DMS 273 (cell line): ENCODE measurements around the gene THOC2.
"Not testable (repeated sequence)": the region's sequence is repeated elsewhere in the genome, so short reads cannot be mapped to it uniquely, and the experiment has no call there.

Experiments
- DNase-seq: peaks from one replicate; lab custom pipeline; 2025; ENCODE audit not compliant: unreplicated experiment; lab: John Stamatoyannopoulos, UW

The THOC2 gene

GRCh38 chrX:123732670-123733363 is at the start of gene THOC2:
Gene THOC2 (minus strand): TSS chrX:123733052. CDS start chrX:123733022, 30 bp downstream.
- peak; percentile 95 for DNase-seq

DNA sequence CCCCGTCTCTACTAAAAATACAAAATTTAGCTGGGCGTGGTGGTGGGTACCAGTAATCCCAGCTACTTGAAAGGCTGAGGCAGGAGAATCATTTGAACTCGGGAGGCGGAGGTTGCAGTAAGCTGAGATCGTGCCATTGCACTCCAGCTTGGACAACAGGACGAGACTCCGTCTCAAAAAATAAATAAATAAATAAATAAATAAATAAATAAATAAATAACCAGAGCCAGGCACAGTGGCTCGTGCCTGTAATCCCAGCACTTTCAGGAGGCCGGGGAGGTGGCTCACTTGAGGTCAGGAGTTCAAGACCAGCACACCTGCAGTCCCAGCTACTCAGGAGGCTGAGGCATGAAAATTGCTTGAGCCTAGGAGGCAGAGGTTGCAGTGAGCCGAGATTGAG is 48.9 kb upstream of the THOC2 start:
- not testable (repeated sequence) for DNase-seq

- no peak for DNase-seq
Observed at GRCh38 chrX:123779908-123780396, 47.1 kb upstream of the THOC2 start.

- no peak for DNase-seq
Observed at GRCh38 chrX:123773258-123773988, 40.6 kb upstream of the THOC2 start.

DNA sequence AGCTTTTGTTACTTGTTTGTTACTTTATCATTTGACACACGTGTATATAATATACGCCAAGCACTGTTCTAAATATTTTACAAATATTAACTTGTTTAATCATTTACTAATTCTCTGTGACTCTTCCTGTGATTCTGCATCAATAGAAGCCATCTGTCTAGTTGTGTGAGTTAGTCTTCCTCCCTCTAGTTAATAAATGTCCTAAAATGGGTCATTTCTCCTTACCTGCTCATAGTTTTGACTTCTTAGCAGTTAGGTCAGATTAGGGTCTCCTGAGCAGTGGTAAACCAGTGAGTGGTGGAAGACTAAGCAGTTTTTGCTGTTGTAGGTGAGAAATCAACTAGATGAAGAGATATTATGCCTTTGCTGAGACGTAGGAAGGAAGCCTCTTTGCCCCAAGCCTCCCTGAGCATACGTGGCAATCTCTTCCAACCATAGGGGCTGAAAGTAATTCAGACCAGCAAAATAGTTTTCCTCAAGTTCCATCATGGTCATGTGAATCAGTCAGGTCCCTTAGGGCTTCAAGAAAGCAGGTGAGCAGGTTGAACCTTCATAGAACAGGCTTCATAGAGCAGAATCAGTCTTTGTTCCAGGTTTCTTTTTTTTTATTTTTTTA is 38.7 kb upstream of the THOC2 start:
- DNase-seq, result no peak

- DNase-seq, result peak; percentile 96
Observed at GRCh38 chrX:123764967-123765871, 32.4 kb upstream of the THOC2 start.

DNA sequence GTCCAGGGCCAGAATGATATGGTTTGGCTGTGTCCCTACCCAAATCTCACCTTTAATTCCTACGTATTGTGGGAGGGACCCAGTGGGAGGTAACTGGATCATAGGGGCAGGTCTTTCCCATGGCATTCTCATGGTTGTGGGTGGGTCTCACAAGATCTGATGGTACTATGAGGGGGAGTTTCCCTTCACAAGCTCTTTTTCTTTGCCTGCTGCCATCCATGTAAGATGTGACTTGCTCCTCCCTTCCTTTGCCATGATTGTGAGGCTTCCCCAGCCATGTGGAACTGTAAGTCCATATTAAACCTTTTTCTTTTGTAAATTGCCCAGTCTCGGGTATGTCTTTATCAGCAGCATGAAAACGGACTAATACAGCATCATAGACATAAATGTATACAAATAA is 27.0 kb upstream of the THOC2 start:
- not testable (repeated sequence) for DNase-seq

GRCh38 chrX:123757794-123758193 is 24.9 kb upstream of the THOC2 start:
- DNase-seq, result not testable (repeated sequence)

GRCh38 chrX:123756320-123756719 is 23.5 kb upstream of the THOC2 start:
- no peak for DNase-seq

GRCh38 chrX:123755107-123755506 is 22.3 kb upstream of the THOC2 start:
- DNase-seq, result no peak

DNA sequence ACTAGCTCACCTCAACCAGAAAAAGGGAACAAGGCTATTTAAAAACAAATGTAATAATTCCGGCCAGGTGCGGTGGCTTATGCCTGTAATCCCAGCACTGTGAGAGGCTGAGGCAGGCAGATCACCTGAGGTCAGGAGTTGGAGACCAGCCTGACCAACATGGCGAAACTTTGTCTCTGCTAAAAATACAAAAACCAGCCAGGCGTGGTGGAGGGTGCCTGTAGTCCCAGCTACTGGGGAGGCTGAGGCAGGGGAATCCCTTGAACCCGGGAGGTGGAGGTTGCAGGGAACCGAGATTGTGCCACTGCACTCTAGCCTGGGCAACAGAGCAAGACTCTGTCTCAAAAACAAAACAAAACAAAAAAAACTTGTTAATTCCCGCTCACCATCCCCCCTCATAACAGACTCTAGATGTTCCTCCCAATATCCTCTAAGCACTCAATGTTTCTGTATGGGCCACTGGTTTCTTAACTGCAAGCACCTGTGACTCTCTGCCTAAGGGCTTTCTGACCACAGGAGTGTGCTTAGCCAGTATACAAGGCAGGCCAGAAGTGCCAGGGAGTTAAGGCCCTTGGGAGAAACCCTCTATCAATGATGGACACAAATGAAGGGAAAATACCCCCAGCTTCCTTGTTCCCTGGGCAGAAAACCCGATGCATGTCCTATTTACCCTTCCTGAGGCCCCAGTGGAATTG is 21.0 kb upstream of the THOC2 start:
- DNase-seq, result no peak

- DNase-seq, result no peak
Observed at GRCh38 chrX:123749643-123750042, 16.8 kb upstream of the THOC2 start.

DNA sequence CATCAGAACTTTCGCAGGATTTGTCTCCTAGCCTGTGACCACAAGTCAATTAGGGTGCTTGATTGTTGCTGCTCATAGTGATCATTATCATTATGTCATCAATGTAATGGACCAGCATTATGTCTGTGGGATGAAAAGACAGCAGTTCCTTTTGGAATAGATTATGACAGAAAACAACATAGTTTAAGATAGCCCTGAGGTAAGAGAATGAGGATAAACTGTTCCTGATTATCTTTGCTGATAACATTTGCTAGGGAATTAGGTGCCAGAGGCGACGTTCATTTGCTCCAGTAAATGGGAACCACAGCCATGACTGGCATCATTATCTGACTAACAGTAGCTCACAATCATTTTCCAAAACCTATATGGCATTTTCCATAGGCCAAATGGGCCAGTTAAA is 12.7 kb upstream of the THOC2 start:
- no peak for DNase-seq

- DNase-seq, result no peak
Observed at GRCh38 chrX:123743312-123743711, 10.5 kb upstream of the THOC2 start.

DNA sequence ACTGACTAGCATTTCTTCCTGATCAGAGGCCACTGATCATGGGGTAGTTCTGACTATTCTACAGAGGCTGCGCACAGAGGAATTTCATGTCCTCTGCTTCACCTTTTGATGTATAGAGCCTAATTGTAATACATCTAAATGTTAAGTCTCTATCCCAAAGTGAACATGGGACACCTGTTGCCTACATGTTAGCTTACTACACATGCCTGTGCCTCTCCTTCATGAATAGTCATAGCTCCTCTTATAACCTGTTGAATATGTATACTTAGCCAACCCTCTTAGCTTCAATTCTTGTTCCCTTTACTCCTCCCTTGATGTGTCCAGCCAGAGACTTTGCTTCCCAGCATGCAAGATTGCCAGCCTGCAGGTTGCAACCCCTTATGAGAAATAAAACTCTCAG is 9.6 kb upstream of the THOC2 start:
- DNase-seq, result no peak

- DNase-seq, result no peak
Observed at GRCh38 chrX:123740536-123740935, 7.7 kb upstream of the THOC2 start.

DNA sequence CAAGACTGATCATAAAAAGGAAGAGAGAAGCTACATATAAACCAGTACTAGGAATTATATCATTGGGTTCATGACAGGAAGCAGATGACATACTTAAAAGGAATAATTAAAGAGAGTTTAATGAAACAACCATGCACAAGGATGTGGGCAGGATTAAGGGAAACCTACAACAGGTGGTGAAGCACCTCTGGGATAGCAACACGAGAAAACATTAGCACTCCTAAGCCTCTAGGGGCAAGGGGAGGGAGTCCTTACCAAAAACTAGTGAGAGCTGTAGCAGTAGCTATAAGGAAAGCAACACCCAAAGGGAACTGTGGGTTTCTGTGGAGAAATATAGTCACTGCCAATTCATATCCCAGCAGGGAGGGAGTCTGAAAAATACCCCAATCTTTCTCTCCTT is 7.2 kb upstream of the THOC2 start:
- DNase-seq, result peak; percentile 43

DNA sequence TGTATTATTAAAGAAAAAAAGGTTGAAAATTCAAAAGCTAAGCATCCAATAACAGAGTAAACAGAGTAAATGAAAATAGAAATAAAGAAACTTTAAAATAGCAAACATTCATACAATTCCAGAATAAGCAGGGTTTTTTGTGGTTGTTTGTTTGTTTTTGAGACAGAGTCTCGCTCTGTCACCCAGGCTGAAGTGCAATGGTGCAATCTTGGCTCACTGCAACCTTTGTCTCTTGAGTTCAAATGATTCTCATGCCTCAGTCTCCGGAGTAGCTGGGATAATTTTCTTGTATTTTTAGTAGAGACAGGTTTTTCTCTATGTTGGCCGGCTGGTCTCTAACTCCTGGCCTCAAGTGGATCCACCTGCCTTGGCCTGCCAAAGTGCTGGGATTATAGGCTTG is 6.6 kb upstream of the THOC2 start:
- DNase-seq, result no peak

DNA sequence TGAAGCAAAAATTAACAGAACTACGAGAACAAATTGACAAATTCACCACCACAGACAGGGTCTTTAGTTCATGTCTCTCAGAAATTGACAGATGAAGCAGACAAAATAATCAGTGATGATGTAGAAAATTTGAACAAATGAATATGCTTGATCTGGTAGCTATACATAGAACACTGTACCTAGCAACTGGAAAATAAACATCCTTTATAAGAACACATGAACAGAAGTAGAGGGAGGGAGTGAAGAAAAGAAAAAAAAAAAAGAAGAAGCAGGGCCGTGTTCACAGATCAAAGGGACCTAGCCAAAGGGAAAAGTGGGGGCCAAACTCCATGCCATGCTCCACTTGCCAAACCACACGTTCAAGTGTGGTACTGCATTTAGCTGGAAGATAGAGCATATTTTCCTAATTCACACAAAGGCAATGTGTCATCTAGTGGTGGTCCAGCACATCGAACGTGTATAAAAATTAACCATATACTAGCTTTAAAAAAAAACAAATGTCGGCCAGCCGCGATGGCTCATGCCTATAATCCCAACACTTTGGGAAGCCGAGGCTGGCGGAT is 5.6 kb upstream of the THOC2 start:
- peak; percentile 33 for DNase-seq

DNA sequence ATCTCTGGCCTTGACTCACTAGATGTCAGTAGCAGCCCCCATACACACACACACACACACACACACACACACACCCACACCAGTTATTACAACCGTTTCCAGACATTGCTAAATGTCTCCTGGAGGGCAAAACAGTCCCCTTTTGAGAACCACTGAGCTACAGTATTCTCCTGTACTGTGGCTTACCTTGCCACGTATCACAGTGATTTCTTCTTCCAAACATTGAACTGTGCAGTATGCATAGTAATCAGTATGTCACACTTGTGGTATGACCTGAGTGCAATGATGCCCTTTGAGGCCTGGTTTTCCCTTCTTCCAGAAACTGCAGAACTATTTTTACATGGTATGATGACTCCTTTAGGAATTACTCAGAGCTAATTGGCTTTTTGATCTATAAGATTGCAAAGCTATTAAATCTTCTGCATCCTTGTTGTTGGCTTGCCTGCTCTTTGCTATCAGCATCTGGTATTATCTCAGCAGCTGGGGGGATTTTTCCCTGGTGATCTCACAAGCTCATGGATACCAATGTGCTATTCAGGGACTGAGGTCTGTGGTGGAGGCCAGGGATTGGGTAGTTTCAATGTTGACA is 3.6 kb upstream of the THOC2 start:
- DNase-seq, result peak; percentile 82
